Karpas-422 (cell line): Measurements from ENCODE around the gene RBM4B. TPM values are rescaled to one million over a fixed set of nuclear protein-coding genes. Genes with fewer than 3 reads are reported as not detected.
"Not testable (repeated sequence)": the region's sequence is repeated elsewhere in the genome, so short reads cannot be mapped to it uniquely, and the experiment has no call there.

Experiments used
- DNase-seq: peaks from one replicate; pipeline ENCODE4 v3.0.0-alpha.2; 2015
- H2AFZ ChIP-seq: fragments of 200-600 bp; sonication (generic); 2 replicates; pipeline ENCODE4 v1.6.1; 2014; ENCODE audit warnings: antibody characterized with exemption, low read length, mixed read lengths
- H3K27ac ChIP-seq: fragments of 200-600 bp; sonication (generic); 2 replicates; pipeline ENCODE4 v1.5.1; 2014; ENCODE audit warnings: mild to moderate bottlenecking, low read length, moderate library complexity
- H3K27me3 ChIP-seq: fragments of 200-600 bp; sonication (generic); 2 replicates; pipeline ENCODE4 v1.6.1; 2014; ENCODE audit warnings: low read length, mixed read lengths
- H3K36me3 ChIP-seq: fragments of 200-600 bp; sonication (generic); 2 replicates; pipeline ENCODE4 v1.6.1; 2014; ENCODE audit warnings: low read length, mixed read lengths; ENCODE audit not compliant: insufficient read depth
- H3K4me1 ChIP-seq: fragments of 200-600 bp; sonication (generic); 2 replicates; pipeline ENCODE4 v1.6.1; 2014; ENCODE audit warnings: mild to moderate bottlenecking, low read length, mixed read lengths
- H3K4me2 ChIP-seq: fragments of 200-600 bp; sonication (generic); 2 replicates; pipeline ENCODE4 v1.6.1; 2014; ENCODE audit warnings: low read length, low read depth, mild to moderate bottlenecking; ENCODE audit not compliant: poor library complexity, severe bottlenecking
- H3K4me3 ChIP-seq: fragments of 200-600 bp; sonication (generic); 2 replicates; pipeline ENCODE4 v1.5.1; 2014; ENCODE audit warnings: mild to moderate bottlenecking, antibody characterized with exemption, low read length, mixed read lengths
- H3K79me2 ChIP-seq: fragments of 200-600 bp; sonication (generic); 2 replicates; pipeline ENCODE4 v1.6.1; 2014; ENCODE audit warnings: mild to moderate bottlenecking, low read length, mixed read lengths
- H3K9ac ChIP-seq: fragments of 200-600 bp; sonication (generic); 2 replicates; pipeline ENCODE4 v1.6.0; 2014; ENCODE audit warnings: low read length
- H3K9me2 ChIP-seq: fragments of 200-600 bp; sonication (generic), shearing (Covaris generic); replicated peaks from 2 replicates; pipeline ENCODE4 v1.6.0; 2014; ENCODE audit warnings: mild to moderate bottlenecking, low read length, moderate library complexity; ENCODE audit not compliant: insufficient read depth
- H3K9me3 ChIP-seq: fragments of 300-700, 200-600 bp; sonication (generic); 2 replicates; pipeline ENCODE4 v1.6.1; 2014; ENCODE audit warnings: low read length, mixed read lengths
- H4K20me1 ChIP-seq: fragments of 200-600 bp; sonication (generic); 2 replicates; pipeline ENCODE4 v1.6.1; 2014; ENCODE audit warnings: mild to moderate bottlenecking, antibody characterized with exemption, low read length, low read depth; ENCODE audit not compliant: insufficient read depth
- total RNA-seq: library from RNA; depleted of rRNA; stranded (reverse); fragments of >200 nt; shearing (Covaris generic); gene quantifications from 2 replicates; pipeline ENCODE4 v1.2.3, GENCODE V29; 2014; ENCODE audit warnings: low replicate concordance

Gene RBM4B
- total RNA-seq, 1 experiment from 2014 or later, result 43.2 TPM

DNA sequence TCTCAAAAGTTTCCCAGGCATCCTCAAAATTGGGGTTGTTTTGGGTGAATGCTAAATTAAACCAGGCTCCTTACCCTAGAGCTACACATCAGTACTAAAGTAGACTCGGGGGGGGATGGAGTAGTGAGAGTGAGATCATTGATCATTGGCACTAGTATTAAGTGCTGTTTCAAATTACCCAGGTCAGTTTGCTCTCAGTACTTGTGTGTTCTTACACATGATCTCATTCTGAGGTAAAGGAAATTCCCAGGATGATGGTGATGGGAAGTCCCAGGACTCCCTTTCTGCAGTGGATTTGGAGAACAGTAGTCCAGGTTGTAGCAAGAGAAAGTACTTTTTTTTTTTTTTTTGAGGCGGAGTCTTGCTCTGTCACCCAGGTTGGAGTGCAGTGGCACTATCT lies 26.7 kb downstream of the RBM4B start:
- H3K36me3 ChIP-seq, result peaks cover 50% of the 10 kb centered on the region
- H2AFZ ChIP-seq, result no peak overlapping the region
- no peaks in the 10 kb centered on the region for H3K4me1 ChIP-seq
- no peak overlapping the region for H3K27ac ChIP-seq
- H3K9me3 ChIP-seq, result no peaks in the 10 kb centered on the region
- DNase-seq, result no peak
- H3K4me3 ChIP-seq, result no peak overlapping the region
- no peak overlapping the region for H3K9ac ChIP-seq
- no peaks in the 10 kb centered on the region for H3K9me2 ChIP-seq
- H4K20me1 ChIP-seq, result peaks cover 17% of the 10 kb centered on the region
- H3K4me2 ChIP-seq, result no peak overlapping the region
- H3K79me2 ChIP-seq, result peaks cover 67% of the 10 kb centered on the region
- H3K27me3 ChIP-seq, result no peaks in the 10 kb centered on the region

DNA sequence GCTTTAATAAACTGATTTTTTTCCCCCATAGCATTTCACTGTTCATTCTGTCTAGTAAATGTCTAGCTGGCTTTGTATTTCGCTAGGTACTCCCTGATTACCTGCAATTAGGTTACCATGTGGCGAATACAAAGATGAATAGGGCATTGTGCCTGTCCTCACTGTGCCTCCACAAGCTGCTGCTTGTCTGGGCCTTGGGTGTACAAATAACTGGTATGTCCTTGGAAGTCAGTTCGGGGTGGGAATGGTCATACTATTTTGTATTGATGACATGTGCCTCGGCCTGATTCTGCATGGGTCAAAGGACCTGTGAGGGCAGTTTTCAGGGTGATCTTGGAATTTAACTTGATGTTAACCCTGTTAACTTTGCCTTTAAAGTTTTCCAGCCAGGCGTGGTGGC lies 27.8 kb downstream of the RBM4B start:
- no peak overlapping the region for H3K4me2 ChIP-seq
- DNase-seq, result no peak
- peaks cover 57% of the 10 kb centered on the region for H3K36me3 ChIP-seq
- H3K9me2 ChIP-seq, result no peaks in the 10 kb centered on the region
- H4K20me1 ChIP-seq, result peaks cover 28% of the 10 kb centered on the region
- no peak overlapping the region for H2AFZ ChIP-seq
- H3K27ac ChIP-seq, result no peak overlapping the region
- H3K79me2 ChIP-seq, result peaks cover 72% of the 10 kb centered on the region
- H3K9me3 ChIP-seq, result no peaks in the 10 kb centered on the region
- no peaks in the 10 kb centered on the region for H3K27me3 ChIP-seq
- H3K9ac ChIP-seq, result no peak overlapping the region
- no peaks in the 10 kb centered on the region for H3K4me1 ChIP-seq
- no peak overlapping the region for H3K4me3 ChIP-seq

DNA sequence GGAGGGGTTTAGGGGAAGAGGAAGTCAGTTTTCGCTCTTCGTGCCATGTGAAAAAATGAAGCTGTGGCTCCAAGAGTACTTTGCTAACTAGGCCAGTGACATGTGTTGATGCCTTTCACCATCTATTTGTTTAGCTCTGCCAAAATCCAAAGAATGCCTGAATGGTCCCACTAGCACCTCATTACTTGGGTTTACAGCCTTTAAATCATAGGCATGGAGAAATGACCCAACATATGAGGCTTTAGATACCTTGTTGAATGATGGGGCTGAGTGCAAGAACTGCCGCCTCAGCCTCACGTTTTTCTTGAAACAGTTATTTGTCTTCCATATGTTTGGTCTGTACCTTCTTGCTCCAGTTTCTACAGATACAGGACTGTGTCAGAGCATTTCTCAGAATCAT lies 30.9 kb downstream of the RBM4B start:
- H3K4me1 ChIP-seq, result peaks cover 15% of the 10 kb centered on the region

GRCh38 chr11:66643745-66644437 lies 33.8 kb downstream of the RBM4B start:
- no peak overlapping the region for H3K9ac ChIP-seq
- H3K79me2 ChIP-seq, result peaks cover 97% of the 10 kb centered on the region
- no peaks in the 10 kb centered on the region for H3K9me3 ChIP-seq
- no peak overlapping the region for H3K27ac ChIP-seq
- no peak overlapping the region for H2AFZ ChIP-seq
- DNase-seq, result no peak
- peaks cover 88% of the 10 kb centered on the region for H3K36me3 ChIP-seq
- H3K4me3 ChIP-seq, result no peak overlapping the region
- H3K9me2 ChIP-seq, result no peaks in the 10 kb centered on the region
- H3K4me2 ChIP-seq, result no peak overlapping the region
- H4K20me1 ChIP-seq, result peaks cover 77% of the 10 kb centered on the region
- H3K27me3 ChIP-seq, result no peaks in the 10 kb centered on the region
- peaks cover 42% of the 10 kb centered on the region for H3K4me1 ChIP-seq

More for the DNA sequence above, 30.9 kb downstream of the RBM4B start:
- H3K9ac ChIP-seq, result no peak overlapping the region
- H3K4me3 ChIP-seq, result no peak overlapping the region
- H2AFZ ChIP-seq, result no peak overlapping the region
- peaks cover 73% of the 10 kb centered on the region for H3K36me3 ChIP-seq
- H3K4me2 ChIP-seq, result no peak overlapping the region
- H3K9me3 ChIP-seq, result no peaks in the 10 kb centered on the region
- H3K79me2 ChIP-seq, result peaks cover 85% of the 10 kb centered on the region
- H3K9me2 ChIP-seq, result no peaks in the 10 kb centered on the region
- no peak for DNase-seq
- peaks cover 59% of the 10 kb centered on the region for H4K20me1 ChIP-seq
- H3K27me3 ChIP-seq, result no peaks in the 10 kb centered on the region
- no peak overlapping the region for H3K27ac ChIP-seq

GRCh38 chr11:66641834-66642233 lies 35.9 kb downstream of the RBM4B start:
- H3K4me2 ChIP-seq, result peak overlapping the region; percentile 99
- H3K9ac ChIP-seq, result 0 out of 2 replicates have a peak overlapping the region, but pooled peaks have one; percentile 97
- DNase-seq, result no peak
- H3K36me3 ChIP-seq, result peaks cover 82% of the 10 kb centered on the region
- peaks cover 53% of the 10 kb centered on the region for H3K4me1 ChIP-seq
- peaks cover 86% of the 10 kb centered on the region for H3K79me2 ChIP-seq
- H3K27me3 ChIP-seq, result no peaks in the 10 kb centered on the region
- H3K4me3 ChIP-seq, result peak overlapping the region; percentile 99; the same call in 1 of the 2 replicates
- H3K9me2 ChIP-seq, result no peaks in the 10 kb centered on the region
- no peak overlapping the region for H2AFZ ChIP-seq
- H3K9me3 ChIP-seq, result no peaks in the 10 kb centered on the region
- peak overlapping the region; percentile 28; the same call in 1 of the 2 replicates for H3K27ac ChIP-seq
- peaks cover 78% of the 10 kb centered on the region for H4K20me1 ChIP-seq

DNA sequence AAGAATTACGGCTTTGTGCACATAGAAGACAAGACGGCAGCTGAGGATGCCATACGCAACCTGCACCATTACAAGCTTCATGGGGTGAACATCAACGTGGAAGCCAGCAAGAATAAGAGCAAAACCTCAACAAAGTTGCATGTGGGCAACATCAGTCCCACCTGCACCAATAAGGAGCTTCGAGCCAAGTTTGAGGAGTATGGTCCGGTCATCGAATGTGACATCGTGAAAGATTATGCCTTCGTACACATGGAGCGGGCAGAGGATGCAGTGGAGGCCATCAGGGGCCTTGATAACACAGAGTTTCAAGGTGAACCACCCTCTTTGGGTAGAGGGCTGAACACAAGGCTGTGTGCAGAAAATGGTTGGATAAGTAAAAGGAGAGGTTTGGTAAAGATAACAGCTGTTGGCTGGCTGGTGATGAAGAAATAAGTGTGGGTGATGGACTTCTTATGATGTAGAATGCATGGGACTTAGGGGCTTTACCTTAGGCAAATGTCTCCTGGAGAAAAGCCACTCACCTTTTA lies 37.8 kb downstream of the RBM4B start:
- Histone ChIP-seq H3K36me3 (peaks cover 62% of the 10 kb centered on the region), H3K4me1 (peaks cover 53% of the 10 kb centered on the region), H3K79me2 (peaks cover 66% of the 10 kb centered on the region), H3K9ac (peak overlapping the region; percentile 97), H3K4me2 (peak overlapping the region; percentile 99), H4K20me1 (peaks cover 58% of the 10 kb centered on the region), H3K4me3 (peak overlapping the region; percentile 99), H3K27ac (peak overlapping the region; percentile 88)
- H3K9me3 ChIP-seq, H2AFZ ChIP-seq, H3K27me3 ChIP-seq, DNase-seq, H3K9me2 ChIP-seq: not testable (repeated sequence)

DNA sequence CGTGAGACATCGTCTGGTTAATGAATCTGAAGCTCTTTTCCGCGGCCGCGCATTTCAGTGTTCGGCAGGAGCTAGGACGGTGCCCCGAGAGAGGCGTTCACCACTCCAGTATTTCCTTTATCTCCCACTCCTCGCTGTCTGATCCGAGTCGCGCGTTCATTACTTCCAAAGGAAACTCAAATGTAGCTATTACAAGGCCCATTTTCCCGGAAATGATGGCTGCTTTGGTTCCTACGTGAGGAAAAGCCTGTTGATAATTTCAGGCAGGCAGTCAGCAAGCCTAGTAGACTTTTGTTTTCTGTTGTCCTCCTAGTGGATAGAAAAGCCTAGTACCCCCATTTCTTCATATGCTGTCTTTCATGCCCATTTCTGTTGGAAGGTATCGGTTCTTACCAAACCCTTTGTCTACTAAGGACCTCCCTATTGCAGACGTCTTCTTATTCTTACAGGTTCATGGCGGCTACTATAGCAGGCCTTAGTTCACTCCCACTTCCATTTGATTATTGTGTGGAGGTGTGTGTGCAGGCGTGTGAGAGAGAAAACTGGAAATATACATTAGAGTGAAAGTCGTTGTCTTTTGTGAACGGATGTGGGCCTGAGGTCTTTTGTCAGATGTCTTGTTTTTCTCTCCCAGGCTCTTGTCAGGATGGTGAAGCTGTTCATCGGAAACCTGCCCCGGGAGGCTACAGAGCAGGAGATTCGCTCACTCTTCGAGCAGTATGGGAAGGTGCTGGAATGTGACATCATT lies 38.4 kb downstream of the RBM4B start:
- H3K27me3 ChIP-seq, result no peaks in the 10 kb centered on the region
- peaks cover 53% of the 10 kb centered on the region for H3K4me1 ChIP-seq
- peaks cover 52% of the 10 kb centered on the region for H4K20me1 ChIP-seq
- H2AFZ ChIP-seq, result no peak overlapping the region
- peaks cover 61% of the 10 kb centered on the region for H3K36me3 ChIP-seq
- H3K79me2 ChIP-seq, result peaks cover 65% of the 10 kb centered on the region
- H3K27ac ChIP-seq, result peak overlapping the region; percentile 88
- H3K4me2 ChIP-seq, result peak overlapping the region; percentile 99
- peak; percentile 56 for DNase-seq
- H3K4me3 ChIP-seq, result peak overlapping the region; percentile 99
- no peaks in the 10 kb centered on the region for H3K9me3 ChIP-seq
- peak overlapping the region; percentile 97 for H3K9ac ChIP-seq
- H3K9me2 ChIP-seq, result no peaks in the 10 kb centered on the region
